Muscle of leg (tissue), 11 donors: Measurements from ENCODE around the gene SGPP2. TPM values are rescaled to one million over a fixed set of nuclear protein-coding genes. Genes with fewer than 3 reads are reported as not detected.

Source experiments
- DNase-seq: peaks from one replicate; pipeline ENCODE4 v3.0.0; 2013
- H3K27ac ChIP-seq: one replicate; pipeline ENCODE4 v1.5.1; 2013; ENCODE audit warnings: mild to moderate bottlenecking, low read length, control low read depth
- H3K27me3 ChIP-seq: one replicate; pipeline ENCODE4 v1.6.1; 2013; ENCODE audit warnings: low read length; ENCODE audit not compliant: control insufficient read depth, insufficient read depth
- H3K36me3 ChIP-seq: one replicate; pipeline ENCODE4 v1.6.1; 2013; ENCODE audit warnings: low read length; ENCODE audit not compliant: control insufficient read depth, insufficient read depth
- H3K4me1 ChIP-seq: one replicate; pipeline ENCODE4 v1.6.1; 2013; ENCODE audit warnings: low read length; ENCODE audit not compliant: control insufficient read depth, insufficient read depth
- H3K4me3 ChIP-seq: one replicate; pipeline ENCODE4 v1.5.1; 2013; ENCODE audit warnings: low read length, control low read depth
- H3K9me3 ChIP-seq: replicated peaks from 2 replicates; pipeline ENCODE4 v1.6.1; 2013; ENCODE audit warnings: low read depth, low read length; ENCODE audit not compliant: control insufficient read depth
- WGBS: methylation state at CpG from one replicate; pipeline ENCODE4 v1.1.5; 2013; ENCODE audit warnings: missing lambda C conversion rate; ENCODE audit not compliant: insufficient coverage; 5-methylcytosine and 5-hydroxymethylcytosine counted together
- polyA plus RNA-seq, 8 donors: library from polyadenylated mRNA; unstranded; fragments of 120-200 nt; gene quantifications; one replicate each; pipeline versions ENCODE4 v1.2.1 to v1.2.3, GENCODE V29; 2013; ENCODE audit warnings: inconsistent platforms in 1 of 8, low replicate concordance in 1 of 8; ENCODE audit not compliant: insufficient read length in 8 of 8, insufficient read depth in 1 of 8
- total RNA-seq: library from RNA; stranded (reverse); fragments of 120-200 nt; gene quantifications from one replicate; pipeline ENCODE4 v1.2.4, GENCODE V29; 2013

SGPP2 gene
- total and polyA plus RNA-seq, 9 donors, result 0.23 to 2.9 (median 1.0) TPM; not detected in 1

DNA sequence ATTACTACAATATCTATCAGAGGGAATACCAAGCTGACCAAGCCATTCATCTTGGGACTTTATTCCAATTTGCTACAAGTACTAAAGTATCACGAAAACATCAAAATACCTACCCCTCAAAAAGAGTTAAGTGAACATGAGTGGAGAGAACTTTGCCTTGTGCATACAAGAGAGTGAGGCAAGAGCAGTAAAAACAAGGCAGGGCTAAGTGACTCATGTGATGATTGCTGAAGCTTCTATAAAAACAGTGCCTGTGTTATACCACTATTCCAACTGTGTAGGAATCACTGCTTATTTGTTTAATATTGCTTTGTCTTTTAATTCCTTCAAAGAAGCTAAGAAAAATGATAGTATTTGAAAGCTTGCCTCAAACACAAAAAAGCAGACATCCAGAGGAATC, 170.3 kb downstream of the SGPP2 start:
- no CpG with 5 or more reads among the region's 1 CpG for WGBS
- H3K4me3 ChIP-seq, result no peak overlapping the region

DNA sequence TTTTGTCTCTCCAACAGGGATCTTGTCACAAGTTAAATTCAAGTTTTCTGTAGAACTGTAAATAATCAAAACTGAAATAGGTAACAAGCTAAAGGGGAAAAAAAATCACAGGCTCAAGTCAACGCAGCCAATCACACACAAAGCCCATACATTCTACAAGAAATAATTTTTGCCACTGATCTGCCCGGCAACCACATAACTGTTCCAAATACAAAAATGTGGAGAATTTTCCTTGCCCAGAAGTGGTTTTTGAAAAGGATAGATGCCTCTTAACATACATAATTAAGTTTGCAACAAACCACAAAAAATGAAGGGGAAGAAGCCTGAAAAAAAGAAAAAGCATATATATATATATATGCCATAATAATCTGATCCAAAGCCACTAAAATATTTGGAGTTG, 171.2 kb downstream of the SGPP2 start:
- Histone ChIP-seq H3K9me3 (no peaks in the 10 kb centered on the region), H3K4me3 (no peak overlapping the region), H3K27ac (no peak overlapping the region), H3K4me1 (no peaks in the 10 kb centered on the region), H3K27me3 (no peaks in the 10 kb centered on the region), H3K36me3 (peaks cover 16% of the 10 kb centered on the region)
- DNase-seq, result no peak
- no CpG with 5 or more reads among the region's 2 CpGs for WGBS

More for the DNA sequence above, 170.3 kb downstream of the SGPP2 start:
- Histone ChIP-seq H3K27me3 (no peaks in the 10 kb centered on the region), H3K27ac (no peak overlapping the region), H3K36me3 (peaks cover 14% of the 10 kb centered on the region), H3K9me3 (no peaks in the 10 kb centered on the region), H3K4me1 (no peaks in the 10 kb centered on the region)
- DNase-seq, result no peak

GRCh38 chr2:222598611-222599010, 174.3 kb downstream of the SGPP2 start:
- H3K27ac ChIP-seq, result no peak overlapping the region
- peaks cover 15% of the 10 kb centered on the region for H3K36me3 ChIP-seq
- no peak overlapping the region for H3K4me3 ChIP-seq
- no peaks in the 10 kb centered on the region for H3K9me3 ChIP-seq
- WGBS, result no CpG with 5 or more reads among the region's 4 CpGs
- no peaks in the 10 kb centered on the region for H3K4me1 ChIP-seq
- H3K27me3 ChIP-seq, result no peaks in the 10 kb centered on the region
- DNase-seq, result no peak

- H3K36me3 ChIP-seq, result peaks cover 8% of the 10 kb centered on the region
- no peaks in the 10 kb centered on the region for H3K27me3 ChIP-seq
- no peaks in the 10 kb centered on the region for H3K4me1 ChIP-seq
- no peak for DNase-seq
- no peaks in the 10 kb centered on the region for H3K9me3 ChIP-seq
- WGBS, result no CpG with 5 or more reads among the region's 2 CpGs
- no peak overlapping the region for H3K27ac ChIP-seq
- no peak overlapping the region for H3K4me3 ChIP-seq
Measured at GRCh38 chr2:222603501-222603900, 179.2 kb downstream of the SGPP2 start.

- H3K27ac ChIP-seq, result no peak overlapping the region
- H3K4me1 ChIP-seq, result no peaks in the 10 kb centered on the region
- H3K9me3 ChIP-seq, result no peaks in the 10 kb centered on the region
- no peak for DNase-seq
- H3K4me3 ChIP-seq, result no peak overlapping the region
- no peaks in the 10 kb centered on the region for H3K36me3 ChIP-seq
- H3K27me3 ChIP-seq, result no peaks in the 10 kb centered on the region
- WGBS, result no CpG with 5 or more reads among the region's 5 CpGs
Measured at GRCh38 chr2:222604749-222605515, 180.6 kb downstream of the SGPP2 start.

GRCh38 chr2:222606306-222606705, 182.0 kb downstream of the SGPP2 start:
- Histone ChIP-seq H3K27me3 (no peaks in the 10 kb centered on the region), H3K4me1 (no peaks in the 10 kb centered on the region), H3K27ac (no peak overlapping the region), H3K9me3 (no peaks in the 10 kb centered on the region), H3K4me3 (no peak overlapping the region), H3K36me3 (no peaks in the 10 kb centered on the region)
- WGBS, result no CpG with 5 or more reads among the region's 3 CpGs
- peak; percentile 4 for DNase-seq

GRCh38 chr2:222608081-222608480, 183.7 kb downstream of the SGPP2 start:
- Histone ChIP-seq H3K27me3 (no peaks in the 10 kb centered on the region), H3K4me3 (no peak overlapping the region), H3K36me3 (peaks cover 10% of the 10 kb centered on the region), H3K4me1 (no peaks in the 10 kb centered on the region), H3K9me3 (no peaks in the 10 kb centered on the region), H3K27ac (no peak overlapping the region)
- no CpG with 5 or more reads among the region's 4 CpGs for WGBS
- no peak for DNase-seq

DNA sequence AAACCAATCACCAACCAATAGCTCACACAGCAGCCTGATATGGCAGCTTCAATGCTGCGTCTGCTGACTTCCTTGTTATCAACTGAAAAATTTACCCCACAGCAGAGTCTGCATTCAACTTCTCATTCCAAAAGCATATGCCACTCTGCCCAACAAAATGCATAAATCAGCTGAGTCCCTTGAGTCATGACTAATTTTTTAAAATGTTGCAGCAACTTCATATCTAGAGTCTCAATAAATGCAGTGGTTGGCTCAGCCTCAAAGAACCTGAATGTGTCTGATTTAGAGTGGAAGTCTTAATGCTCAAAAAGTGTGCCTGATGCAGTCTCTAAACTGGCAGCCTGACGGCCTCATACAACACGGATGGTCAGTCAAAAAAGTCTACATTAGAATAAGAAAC, 185.0 kb downstream of the SGPP2 start:
- peaks cover 14% of the 10 kb centered on the region for H3K36me3 ChIP-seq
- H3K27me3 ChIP-seq, result no peaks in the 10 kb centered on the region
- no peak overlapping the region for H3K27ac ChIP-seq
- WGBS, result 86% methylated on average over 2 of the region's 3 CpGs
- H3K4me3 ChIP-seq, result no peak overlapping the region
- H3K4me1 ChIP-seq, result no peaks in the 10 kb centered on the region
- H3K9me3 ChIP-seq, result no peaks in the 10 kb centered on the region
- DNase-seq, result no peak

Other genes starting within 250 kb of the SGPP2 start
- 0.71 TPM for gene PAX3, start 125.5 kb upstream of the SGPP2 start, total RNA-seq
- gene PAX3, start 125.5 kb upstream of the SGPP2 start, polyA plus RNA-seq, result 1 to 10 TPM in 2 of 8 donors, under 1 TPM in 6; 0.19 to 2.2 (median 0.38) TPM
- gene FARSB, start 231.5 kb downstream of the SGPP2 start, total RNA-seq, result 14.6 TPM
- gene FARSB, start 231.5 kb downstream of the SGPP2 start, polyA plus RNA-seq, result 10 to 100 TPM; 20.6 to 26.8 (median 23.7) TPM
- not detected for gene MOGAT1, start 247.1 kb downstream of the SGPP2 start, total RNA-seq
- not detected for gene MOGAT1, start 247.1 kb downstream of the SGPP2 start, polyA plus RNA-seq